CD4-positive, CD25-positive, alpha-beta regulatory T cell (primary cell): Measurements from ENCODE around the gene PRAF2. TPM values are rescaled to one million over a fixed set of nuclear protein-coding genes. Genes with fewer than 3 reads are reported as not detected.

Experiments used
- ATAC-seq, 2 donors: fragments of 150-1000 bp; cut with Tn5 transposase; one replicate each; pipeline ENCODE4 v1.10.0; 2021; ENCODE audit warnings: low read depth in 2 of 2, moderate number of reproducible peaks in 2 of 2, moderate library complexity in 1 of 2
- DNase-seq, 3 donors: peaks; one replicate each; pipeline versions ENCODE4 v3.0.0 to v3.0.0-alpha.2; 2012 to 2022; ENCODE audit warnings: mixed read lengths in 1 of 3
- H3K27ac ChIP-seq: one replicate; pipeline ENCODE4 v1.7.0; 2013; ENCODE audit warnings: mild to moderate bottlenecking, low read length; ENCODE audit not compliant: insufficient read depth, poor library complexity, severe bottlenecking
- H3K27me3 ChIP-seq: one replicate; pipeline ENCODE4 v1.7.0; 2013; ENCODE audit warnings: low read length; ENCODE audit not compliant: control insufficient read depth, insufficient read depth
- H3K36me3 ChIP-seq: one replicate; pipeline ENCODE4 v1.7.0; 2013; ENCODE audit warnings: mild to moderate bottlenecking, low read length, moderate library complexity; ENCODE audit not compliant: control insufficient read depth, insufficient read depth
- H3K4me1 ChIP-seq: 2 replicates; pipeline ENCODE4 v1.7.0; 2013; ENCODE audit warnings: mild to moderate bottlenecking, low read length; ENCODE audit not compliant: insufficient read depth, control insufficient read depth, poor library complexity, severe bottlenecking
- H3K4me3 ChIP-seq: one replicate; pipeline ENCODE4 v1.7.0; 2013; ENCODE audit warnings: low read depth, mild to moderate bottlenecking, low read length, moderate library complexity
- H3K9me3 ChIP-seq, 2 experiments: 1 replicate in 1 of 2; 2 replicates in 1 of 2; pipeline ENCODE4 v1.7.0; 2013; ENCODE audit warnings: low read length in 2 of 2, mild to moderate bottlenecking in 1 of 2, moderate library complexity in 1 of 2; ENCODE audit not compliant: control insufficient read depth in 2 of 2
- H3K27ac Mint-ChIP-seq, 3 donors: one replicate each; pipeline ENCODE4 v1.8.0; 2020 to 2022; ENCODE audit warnings: mild to moderate bottlenecking in 3 of 3, mixed read lengths in 3 of 3, moderate library complexity in 2 of 3
- H3K27me3 Mint-ChIP-seq: one replicate; pipeline ENCODE4 v1.8.0; 2022; ENCODE audit warnings: mild to moderate bottlenecking, mixed read lengths
- H3K36me3 Mint-ChIP-seq: one replicate; pipeline ENCODE4 v1.8.0; 2020; ENCODE audit warnings: mixed read lengths
- H3K4me1 Mint-ChIP-seq, 4 donors: one replicate each; pipeline ENCODE4 v1.8.0; 2020 to 2022; ENCODE audit warnings: mixed read lengths in 4 of 4, mild to moderate bottlenecking in 1 of 4
- H3K4me3 Mint-ChIP-seq, 4 donors: one replicate each; pipeline ENCODE4 v1.8.0; 2020 to 2022; ENCODE audit warnings: mild to moderate bottlenecking in 4 of 4, mixed read lengths in 4 of 4, moderate library complexity in 3 of 4
- H3K9me3 Mint-ChIP-seq, 7 donors: one replicate each; pipeline ENCODE4 v1.8.0; 2020 to 2022; ENCODE audit warnings: mixed read lengths in 7 of 7, mild to moderate bottlenecking in 3 of 7, moderate library complexity in 2 of 7
- polyA plus RNA-seq, 4 donors: library from polyadenylated mRNA; unstranded; fragments of 300-500 nt; fragmentation: Illumina TruSeq; gene quantifications; one replicate each; pipeline ENCODE4 v1.2.3, GENCODE V29; 2021
- total RNA-seq: library from RNA; stranded (reverse); gene quantifications from one replicate; pipeline ENCODE4 v1.2.3, GENCODE V29; 2022

PRAF2 gene
- total and polyA plus RNA-seq, 5 donors from 2014 or later, result 20.4 to 49.4 (median 42.0) TPM

- peaks cover 0 to 5% (median 0%) of the 10 kb centered on the region in 4 donors for H3K4me1 Mint-ChIP-seq
- Histone ChIP-seq H3K4me3 (no peak overlapping the region), H3K4me1 (no peaks in the 10 kb centered on the region), H3K27me3 (no peaks in the 10 kb centered on the region), H3K9me3 (no peaks in the 10 kb centered on the region), H3K36me3 (peaks cover 23% of the 10 kb centered on the region), H3K27ac (no peak overlapping the region)
- no peaks in the 10 kb centered on the region for H3K27me3 Mint-ChIP-seq
- H3K9me3 Mint-ChIP-seq, result no peaks in the 10 kb centered on the region
- ATAC-seq (no peak), DNase-seq (no peak)
- H3K4me3 Mint-ChIP-seq, result no peak overlapping the region
- no peaks in the 10 kb centered on the region for H3K36me3 Mint-ChIP-seq
- H3K27ac Mint-ChIP-seq, result no peak overlapping the region
Measured at GRCh38 chrX:49110417-49110816, 36.6 kb upstream of the PRAF2 start.

GRCh38 chrX:49108641-49109040, 34.8 kb upstream of the PRAF2 start:
- H3K4me1 Mint-ChIP-seq, result peaks cover 0 to 2% (median 0%) of the 10 kb centered on the region in 4 donors
- no peaks in the 10 kb centered on the region for H3K4me1 ChIP-seq
- DNase-seq (no peak), ATAC-seq (no peak)
- no peaks in the 10 kb centered on the region for H3K9me3 Mint-ChIP-seq
- no peaks in the 10 kb centered on the region for H3K27me3 Mint-ChIP-seq
- H3K27ac Mint-ChIP-seq, result no peak overlapping the region
- no peaks in the 10 kb centered on the region for H3K36me3 Mint-ChIP-seq
- H3K27ac ChIP-seq, result no peak overlapping the region
- no peak overlapping the region for H3K4me3 ChIP-seq
- H3K9me3 ChIP-seq, result no peaks in the 10 kb centered on the region
- H3K4me3 Mint-ChIP-seq, result no peak overlapping the region
- no peaks in the 10 kb centered on the region for H3K27me3 ChIP-seq
- peaks cover 21% of the 10 kb centered on the region for H3K36me3 ChIP-seq

GRCh38 chrX:49106930-49107329, 33.1 kb upstream of the PRAF2 start:
- H3K36me3 Mint-ChIP-seq, result no peaks in the 10 kb centered on the region
- no peak overlapping the region for H3K4me3 Mint-ChIP-seq
- peaks cover 0 to 2% (median 0%) of the 10 kb centered on the region in 4 donors for H3K4me1 Mint-ChIP-seq
- Histone ChIP-seq H3K4me3 (no peak overlapping the region), H3K9me3 (no peaks in the 10 kb centered on the region), H3K4me1 (no peaks in the 10 kb centered on the region), H3K27ac (no peak overlapping the region), H3K27me3 (no peaks in the 10 kb centered on the region), H3K36me3 (peaks cover 11% of the 10 kb centered on the region)
- no peak overlapping the region for H3K27ac Mint-ChIP-seq
- DNase-seq (no peak), ATAC-seq (no peak)
- H3K9me3 Mint-ChIP-seq, result no peaks in the 10 kb centered on the region
- no peaks in the 10 kb centered on the region for H3K27me3 Mint-ChIP-seq

GRCh38 chrX:49106296-49106695, 32.5 kb upstream of the PRAF2 start:
- Histone ChIP-seq H3K36me3 (peaks cover 11% of the 10 kb centered on the region), H3K4me3 (no peak overlapping the region), H3K9me3 (no peaks in the 10 kb centered on the region), H3K4me1 (peaks cover 4% of the 10 kb centered on the region), H3K27me3 (no peaks in the 10 kb centered on the region), H3K27ac (no peak overlapping the region)
- H3K4me1 Mint-ChIP-seq, result peaks cover 0 to 2% (median 0%) of the 10 kb centered on the region in 4 donors
- no peak overlapping the region for H3K27ac Mint-ChIP-seq
- no peaks in the 10 kb centered on the region for H3K27me3 Mint-ChIP-seq
- H3K4me3 Mint-ChIP-seq, result no peak overlapping the region
- H3K9me3 Mint-ChIP-seq, result no peaks in the 10 kb centered on the region
- no peak for ATAC-seq
- H3K36me3 Mint-ChIP-seq, result no peaks in the 10 kb centered on the region
- no peak for DNase-seq

- Histone ChIP-seq H3K27me3 (no peaks in the 10 kb centered on the region), H3K27ac (no peak overlapping the region), H3K9me3 (no peaks in the 10 kb centered on the region), H3K4me3 (no peak overlapping the region), H3K4me1 (peaks cover 14% of the 10 kb centered on the region), H3K36me3 (peaks cover 3% of the 10 kb centered on the region)
- Mint-ChIP-seq H3K9me3 (peaks cover 0 to 3% (median 0%) of the 10 kb centered on the region in 7 donors), H3K4me3 (no peak overlapping the region), H3K36me3 (no peaks in the 10 kb centered on the region), H3K27me3 (no peaks in the 10 kb centered on the region), H3K4me1 (peaks cover 0 to 16% (median 0%) of the 10 kb centered on the region in 4 donors), H3K27ac (no peak overlapping the region)
- ATAC-seq (no peak), DNase-seq (no peak)
Measured at GRCh38 chrX:49103637-49104036, 29.8 kb upstream of the PRAF2 start.

GRCh38 chrX:49102190-49102589, 28.4 kb upstream of the PRAF2 start:
- Mint-ChIP-seq H3K27me3 (no peaks in the 10 kb centered on the region), H3K4me1 (peaks cover 0 to 16% (median 0%) of the 10 kb centered on the region in 4 donors), H3K9me3 (peaks cover 0 to 3% (median 0%) of the 10 kb centered on the region in 7 donors), H3K4me3 (peak overlapping the region; percentile 9 to 89 (median 66)), H3K36me3 (no peaks in the 10 kb centered on the region), H3K27ac (no peak overlapping the region)
- Histone ChIP-seq H3K36me3 (peaks cover 3% of the 10 kb centered on the region), H3K9me3 (no peaks in the 10 kb centered on the region), H3K4me1 (peaks cover 14% of the 10 kb centered on the region), H3K27me3 (no peaks in the 10 kb centered on the region), H3K27ac (no peak overlapping the region), H3K4me3 (no peak overlapping the region)
- DNase-seq (no peak), ATAC-seq (no peak)

GRCh38 chrX:49101629-49101984, 27.8 kb upstream of the PRAF2 start:
- H3K4me3 Mint-ChIP-seq, result peak overlapping the region; percentile 38 to 91 (median 86)
- H3K27ac ChIP-seq, result peak overlapping the region; percentile 80
- no peak for DNase-seq
- no peaks in the 10 kb centered on the region for H3K27me3 Mint-ChIP-seq
- peak overlapping the region in 2 of 3 donors; percentile 92 to 94 for H3K27ac Mint-ChIP-seq
- no peaks in the 10 kb centered on the region for H3K9me3 ChIP-seq
- ATAC-seq, result no peak
- peaks cover 0 to 3% (median 0%) of the 10 kb centered on the region in 7 donors for H3K9me3 Mint-ChIP-seq
- H3K27me3 ChIP-seq, result no peaks in the 10 kb centered on the region
- peaks cover 0 to 16% (median 0%) of the 10 kb centered on the region in 4 donors for H3K4me1 Mint-ChIP-seq
- H3K36me3 ChIP-seq, result peaks cover 3% of the 10 kb centered on the region
- H3K36me3 Mint-ChIP-seq, result no peaks in the 10 kb centered on the region
- no peak overlapping the region for H3K4me3 ChIP-seq
- H3K4me1 ChIP-seq, result peaks cover 14% of the 10 kb centered on the region
